H9 (cell line): Measurements from ENCODE around the gene TPSB2. TPM values are rescaled to one million over a fixed set of nuclear protein-coding genes. Genes with fewer than 3 reads are reported as not detected.

Experiments used
- DNase-seq: peaks from one replicate; pipeline ENCODE4 v3.0.0-alpha.2; 2017
- H2AFZ ChIP-seq: one replicate; pipeline ENCODE4 v1.6.1; 2013; ENCODE audit warnings: mild to moderate bottlenecking, low read length, control low read depth, moderate library complexity
- H2AK5ac ChIP-seq: 2 replicates; pipeline ENCODE4 v1.6.1; 2013; ENCODE audit warnings: low read length, control low read depth, mixed read lengths; ENCODE audit not compliant: insufficient read length
- H2BK120ac ChIP-seq: one replicate; pipeline ENCODE4 v1.6.1; 2013; ENCODE audit warnings: low read depth, mild to moderate bottlenecking, low read length, control low read depth, inconsistent platforms; ENCODE audit not compliant: poor library complexity, severe bottlenecking
- H2BK12ac ChIP-seq: 2 replicates; pipeline ENCODE4 v1.6.1; 2013; ENCODE audit warnings: low read length, control low read depth, mixed read lengths, low read depth; ENCODE audit not compliant: insufficient read length
- H2BK15ac ChIP-seq: 2 replicates; pipeline ENCODE4 v1.6.1; 2013; ENCODE audit warnings: low read depth, low read length, control low read depth
- H2BK20ac ChIP-seq: one replicate; pipeline ENCODE4 v1.6.1; 2013; ENCODE audit warnings: low read depth, mild to moderate bottlenecking, low read length, control low read depth, inconsistent platforms; ENCODE audit not compliant: poor library complexity, severe bottlenecking
- H2BK5ac ChIP-seq: 2 replicates; pipeline ENCODE4 v1.6.1; 2013; ENCODE audit warnings: low read length, control low read depth, mixed read lengths; ENCODE audit not compliant: insufficient read length
- H3K14ac ChIP-seq: 2 replicates; pipeline ENCODE4 v1.6.1; 2013; ENCODE audit warnings: low read length, control low read depth; ENCODE audit not compliant: insufficient read depth
- H3K18ac ChIP-seq: 2 replicates; pipeline ENCODE4 v1.6.1; 2013; ENCODE audit warnings: low read depth, mild to moderate bottlenecking, mixed read lengths, low read length, control low read depth; ENCODE audit not compliant: insufficient read length
- H3K23ac ChIP-seq: 2 replicates; pipeline ENCODE4 v1.6.1; 2013; ENCODE audit warnings: low read length, control low read depth, mixed read lengths, low read depth; ENCODE audit not compliant: insufficient read length
- H3K23me2 ChIP-seq: 2 replicates; pipeline ENCODE4 v1.6.1; 2013; ENCODE audit warnings: low read depth, mild to moderate bottlenecking, mixed read lengths, low read length, control low read depth; ENCODE audit not compliant: insufficient read length, poor library complexity, severe bottlenecking
- H3K27ac ChIP-seq: 2 replicates; pipeline ENCODE4 v1.5.1; 2013; ENCODE audit warnings: low read length, control low read depth, mixed read lengths, low read depth; ENCODE audit not compliant: insufficient read length
- H3K27me3 ChIP-seq: 2 replicates; pipeline ENCODE4 v1.6.1; 2013; ENCODE audit warnings: low read length, control low read depth, inconsistent platforms; ENCODE audit not compliant: insufficient read depth
- H3K4ac ChIP-seq: 2 replicates; pipeline ENCODE4 v1.6.1; 2013; ENCODE audit warnings: low read depth, mild to moderate bottlenecking, control low read depth, inconsistent platforms, low read length, moderate library complexity
- H3K4me1 ChIP-seq: 2 replicates; pipeline ENCODE4 v1.6.1; 2013; ENCODE audit warnings: low read length, control low read depth, inconsistent platforms; ENCODE audit not compliant: insufficient read depth
- H3K4me2 ChIP-seq: 2 replicates; pipeline ENCODE4 v1.6.1; 2013; ENCODE audit warnings: low read length, control low read depth, mixed read lengths; ENCODE audit not compliant: insufficient read length, insufficient read depth
- H3K56ac ChIP-seq: 2 replicates; pipeline ENCODE4 v1.6.1; 2013; ENCODE audit warnings: low read depth, mild to moderate bottlenecking, mixed read lengths, low read length, control low read depth; ENCODE audit not compliant: insufficient read length
- H3K79me1 ChIP-seq: 2 replicates; pipeline ENCODE4 v1.6.1; 2013; ENCODE audit warnings: low read depth, mild to moderate bottlenecking, moderate library complexity, low read length, control low read depth, inconsistent platforms; ENCODE audit not compliant: insufficient read depth, poor library complexity, severe bottlenecking
- H3K79me2 ChIP-seq: 2 replicates; pipeline ENCODE4 v1.6.1; 2013; ENCODE audit warnings: low read length, control low read depth, inconsistent platforms; ENCODE audit not compliant: insufficient read depth
- H3K9ac ChIP-seq: 2 replicates; pipeline ENCODE4 v1.6.1; 2013; ENCODE audit warnings: low read length, control low read depth, mixed read lengths; ENCODE audit not compliant: insufficient read length; ENCODE audit errors: extremely low read depth
- H3K9me3 ChIP-seq: one replicate; pipeline ENCODE4 v1.6.1; 2013; ENCODE audit warnings: low read depth, low read length, inconsistent platforms; ENCODE audit not compliant: control insufficient read depth
- H3T11ph ChIP-seq: one replicate; pipeline ENCODE4 v1.6.1; 2013; ENCODE audit warnings: mild to moderate bottlenecking, low read length, control low read depth, inconsistent platforms
- H4K20me1 ChIP-seq: one replicate; pipeline ENCODE4 v1.6.1; 2013; ENCODE audit not compliant: control insufficient read depth, insufficient read length, insufficient read depth
- H4K5ac ChIP-seq: 2 replicates; pipeline ENCODE4 v1.6.1; 2013; ENCODE audit warnings: low read depth, mild to moderate bottlenecking, mixed read lengths, low read length, control low read depth; ENCODE audit not compliant: insufficient read length
- H4K8ac ChIP-seq: replicated peaks from 2 replicates; pipeline ENCODE4 v1.6.1; 2013; ENCODE audit warnings: low read length, control low read depth, mixed read lengths, low read depth; ENCODE audit not compliant: insufficient read length
- H4K91ac ChIP-seq: 2 replicates; pipeline ENCODE4 v1.6.1; 2013; ENCODE audit warnings: low read depth, mild to moderate bottlenecking, moderate library complexity, mixed read lengths, low read length, control low read depth; ENCODE audit not compliant: insufficient read length
- H3K27ac Mint-ChIP-seq, 3 experiments: 2 replicates in 2 of 3; 3 replicates in 1 of 3; pipeline ENCODE4 v1.8.0; 2020 to 2021; ENCODE audit warnings: mixed read lengths in 3 of 3, mild to moderate bottlenecking in 1 of 3, moderate library complexity in 1 of 3
- H3K27me3 Mint-ChIP-seq: 2 replicates; pipeline ENCODE4 v1.8.0; 2021; ENCODE audit warnings: low read depth, mild to moderate bottlenecking, moderate library complexity, mixed read lengths
- H3K36me3 Mint-ChIP-seq, 3 experiments: 2 replicates in 2 of 3; 3 replicates in 1 of 3; pipeline ENCODE4 v1.8.0; 2020 to 2021; ENCODE audit warnings: low read depth in 3 of 3, mixed read lengths in 3 of 3; ENCODE audit not compliant: insufficient read depth in 1 of 3
- H3K4me1 Mint-ChIP-seq, 2 experiments: 2 replicates each; pipeline ENCODE4 v1.8.0; 2020; ENCODE audit warnings: mixed read lengths in 2 of 2
- H3K4me3 Mint-ChIP-seq, 2 experiments: 2 replicates in 1 of 2; 3 replicates in 1 of 2; pipeline ENCODE4 v1.8.0; 2020 to 2021; ENCODE audit warnings: mild to moderate bottlenecking in 2 of 2, mixed read lengths in 2 of 2, moderate library complexity in 1 of 2
- H3K9me3 Mint-ChIP-seq, 2 experiments: 2 replicates in 1 of 2; 3 replicates in 1 of 2; pipeline ENCODE4 v1.8.0; 2020; ENCODE audit warnings: mild to moderate bottlenecking in 2 of 2, mixed read lengths in 2 of 2, moderate library complexity in 1 of 2
- CTCF ChIP-seq: fragments of 200-600 bp; sonication (generic); conservative IDR thresholded peaks from 3 replicates; pipeline ENCODE4 v1.8.0; 2021; ENCODE audit warnings: antibody characterized with exemption, mild to moderate bottlenecking
- WGBS: extraction: QIAGEN DNeasy Blood & Tissue Kit; methylation state at CpG from one replicate; pipeline ENCODE4 v1.1.7; 2013; ENCODE audit warnings: missing lambda C conversion rate, low lambda C conversion rate, mixed read lengths; ENCODE audit not compliant: insufficient read length; ENCODE audit errors: extremely low coverage; 5-methylcytosine and 5-hydroxymethylcytosine counted together
- total RNA-seq: library from RNA; stranded (reverse); gene quantifications from 2 replicates; pipeline ENCODE4 v1.2.1, GENCODE V29; 2021

The TPSB2 gene
- total RNA-seq, 1 experiment from 2014 or later, result not detected

DNA sequence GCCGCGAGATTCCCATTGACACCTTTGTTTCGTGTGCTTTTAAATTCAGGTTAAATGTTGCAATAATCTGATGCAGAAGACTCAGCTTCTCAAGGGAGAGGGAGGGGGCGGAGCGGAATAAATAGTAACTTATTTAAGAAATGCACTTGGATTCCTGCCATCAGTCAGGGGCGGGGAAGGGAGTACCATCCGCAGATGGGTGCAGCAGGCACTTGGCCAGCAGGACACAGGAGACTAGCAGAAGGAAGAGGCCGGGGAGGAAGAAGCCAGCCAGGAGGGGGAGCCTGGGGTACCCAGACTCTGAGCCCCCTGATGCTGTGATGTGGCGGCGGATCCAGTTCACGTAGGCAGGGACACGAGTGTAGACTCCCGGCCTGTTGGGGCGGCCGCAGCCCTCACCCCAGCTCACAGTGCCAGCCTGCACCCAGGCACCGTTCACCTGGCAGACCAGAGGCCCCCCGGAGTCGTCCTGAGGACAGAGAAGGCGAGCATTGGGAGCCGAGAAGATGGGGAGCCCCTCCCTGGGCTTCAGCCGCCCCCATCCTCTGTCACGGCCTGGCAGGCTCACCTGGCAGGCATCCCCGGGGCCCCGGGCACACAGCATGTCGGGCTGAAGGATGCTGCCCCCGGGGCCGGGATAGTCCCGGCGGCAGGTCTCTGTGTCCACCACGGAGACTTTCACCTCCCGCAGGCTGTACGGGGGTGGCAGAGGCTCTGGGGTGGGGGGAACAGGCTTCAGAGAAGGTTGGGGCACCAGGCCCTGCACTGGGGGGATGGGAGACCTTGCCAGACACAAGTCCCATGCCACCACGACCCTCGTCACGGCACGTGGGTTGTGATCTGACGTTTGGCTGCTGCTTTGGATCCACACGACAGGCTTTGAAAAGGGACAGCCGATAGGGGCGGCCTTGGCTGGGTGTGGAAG, 8.1 kb downstream of the TPSB2 start:
- peaks cover 0 to 3% of the 10 kb centered on the region in 2 experiments; a peak in 1 of 5 replicates for H3K9me3 Mint-ChIP-seq
- no peak overlapping the region for H3K4me2 ChIP-seq
- peaks cover 7 to 17% (median 14%) of the 10 kb centered on the region in 3 experiments; a peak in 6 of 7 replicates for H3K36me3 Mint-ChIP-seq
- no CpG with 5 or more reads among the region's 40 CpGs for WGBS
- H2BK5ac ChIP-seq, result no peak overlapping the region
- H3K4me3 Mint-ChIP-seq, result no peak overlapping the region
- no peaks in the 10 kb centered on the region for H3K23me2 ChIP-seq
- no peak for TF ChIP-seq CTCF
- no peak overlapping the region for H3K9ac ChIP-seq
- no peak overlapping the region for H2AK5ac ChIP-seq
- DNase-seq, result no peak
- H3K27me3 Mint-ChIP-seq, result peaks cover 4% of the 10 kb centered on the region; the same call in 1 of the 2 replicates
- no peaks in the 10 kb centered on the region for H3K4me1 ChIP-seq
- no peaks in the 10 kb centered on the region for H3K9me3 ChIP-seq
- H3K27ac ChIP-seq, result no peak overlapping the region
- H3K27me3 ChIP-seq, result no peaks in the 10 kb centered on the region
- H3K4ac ChIP-seq, result no peak overlapping the region
- no peak overlapping the region for H3T11ph ChIP-seq
- no peak overlapping the region for H4K91ac ChIP-seq
- no peak overlapping the region for H2BK120ac ChIP-seq
- no peak overlapping the region for H3K23ac ChIP-seq
- H4K20me1 ChIP-seq, result peaks cover 3% of the 10 kb centered on the region
- H3K14ac ChIP-seq, result no peak overlapping the region
- H4K8ac ChIP-seq, result no peak overlapping the region
- no peak overlapping the region for H2BK12ac ChIP-seq
- H3K18ac ChIP-seq, result no peak overlapping the region
- peaks cover 0 to 2% of the 10 kb centered on the region in 2 experiments; a peak in 1 of 4 replicates for H3K4me1 Mint-ChIP-seq
- H2AFZ ChIP-seq, result no peak overlapping the region
- no peak overlapping the region for H3K56ac ChIP-seq
- no peak overlapping the region for H4K5ac ChIP-seq
- H2BK20ac ChIP-seq, result no peak overlapping the region
- H3K27ac Mint-ChIP-seq, result no peak overlapping the region; a peak in 2 of 7 replicates
- H2BK15ac ChIP-seq, result no peak overlapping the region
- H3K79me1 ChIP-seq, result no peaks in the 10 kb centered on the region
- no peaks in the 10 kb centered on the region for H3K79me2 ChIP-seq
